Peyer's patch (tissue), 4 donors: ENCODE measurements around the gene ABHD6.

Experiments
- POLR2A ChIP-seq, 2 donors: fragments of 450-650 bp; IDR thresholded peaks; one replicate each; pipeline ENCODE4 v1.5.1; 2017; ENCODE audit warnings: antibody characterized with exemption in 2 of 2, mild to moderate bottlenecking in 2 of 2, moderate library complexity in 2 of 2
- TF ChIP-seq, protein P1 (sequence below), 6 experiments: fragments of 450-650 bp in 4 of 6; fragments of 200-600 bp in 2 of 6; sonication (generic) in 1 of 6; IDR thresholded peaks; one replicate each; pipeline ENCODE4 v1.5.1; 2017 to 2019; ENCODE audit warnings: antibody characterized with exemption in 6 of 6, mild to moderate bottlenecking in 3 of 6, moderate library complexity in 1 of 6

- TF ChIP-seq, protein P1, sequence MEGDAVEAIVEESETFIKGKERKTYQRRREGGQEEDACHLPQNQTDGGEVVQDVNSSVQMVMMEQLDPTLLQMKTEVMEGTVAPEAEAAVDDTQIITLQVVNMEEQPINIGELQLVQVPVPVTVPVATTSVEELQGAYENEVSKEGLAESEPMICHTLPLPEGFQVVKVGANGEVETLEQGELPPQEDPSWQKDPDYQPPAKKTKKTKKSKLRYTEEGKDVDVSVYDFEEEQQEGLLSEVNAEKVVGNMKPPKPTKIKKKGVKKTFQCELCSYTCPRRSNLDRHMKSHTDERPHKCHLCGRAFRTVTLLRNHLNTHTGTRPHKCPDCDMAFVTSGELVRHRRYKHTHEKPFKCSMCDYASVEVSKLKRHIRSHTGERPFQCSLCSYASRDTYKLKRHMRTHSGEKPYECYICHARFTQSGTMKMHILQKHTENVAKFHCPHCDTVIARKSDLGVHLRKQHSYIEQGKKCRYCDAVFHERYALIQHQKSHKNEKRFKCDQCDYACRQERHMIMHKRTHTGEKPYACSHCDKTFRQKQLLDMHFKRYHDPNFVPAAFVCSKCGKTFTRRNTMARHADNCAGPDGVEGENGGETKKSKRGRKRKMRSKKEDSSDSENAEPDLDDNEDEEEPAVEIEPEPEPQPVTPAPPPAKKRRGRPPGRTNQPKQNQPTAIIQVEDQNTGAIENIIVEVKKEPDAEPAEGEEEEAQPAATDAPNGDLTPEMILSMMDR (IDR thresholded peaks at IDR 0.05) = no peak
- no peak for TF ChIP-seq POLR2A (IDR thresholded peaks at IDR 0.05)
These were observed 22.7 kb downstream of the ABHD6 start for GRCh38 chr3:58260261-58260731.
